HEK293 (cell line): ENCODE data around the gene ZNF540.

ENCODE experiments used
- EGR2 ChIP-seq: fragments of 450-650 bp; formaldehyde crosslinking; IDR thresholded peaks from 2 replicates; pipeline ENCODE4 v1.5.1; 2016; ENCODE audit warnings: low read depth, missing biosample characterization, missing genetic modification characterization
- GFI1B ChIP-seq: fragments of 450-650 bp; formaldehyde crosslinking; IDR thresholded peaks from 2 replicates; pipeline ENCODE4 v1.5.1; 2016; ENCODE audit warnings: missing biosample characterization, missing genetic modification characterization
- GLI2 ChIP-seq: fragments of 450-650 bp; formaldehyde crosslinking; IDR thresholded peaks from 2 replicates; pipeline ENCODE4; 2017; ENCODE audit warnings: missing biosample characterization, missing genetic modification characterization, low read depth, borderline replicate concordance
- SP2 ChIP-seq: fragments of 450-650 bp; formaldehyde crosslinking; IDR thresholded peaks from 2 replicates; pipeline ENCODE4 v1.5.1; 2016; ENCODE audit warnings: missing biosample characterization, missing genetic modification characterization
- TRIM28 ChIP-seq: IDR thresholded peaks from 2 replicates; pipeline ENCODE4 v1.6.1; 2011; ENCODE audit warnings: low read length, control low read depth, borderline replicate concordance
- ZFHX2 ChIP-seq: fragments of 450-650 bp; formaldehyde crosslinking; conservative IDR thresholded peaks from 2 replicates; pipeline ENCODE4 v1.5.1; 2016; ENCODE audit warnings: missing biosample characterization, missing genetic modification characterization
- ZNF112 ChIP-seq: fragments of 450-650 bp; formaldehyde crosslinking; IDR thresholded peaks from 2 replicates; pipeline ENCODE4 v1.5.0; 2017; ENCODE audit warnings: missing biosample characterization, missing genetic modification characterization
- ZNF121 ChIP-seq: fragments of 450-650 bp; formaldehyde crosslinking; IDR thresholded peaks from 2 replicates; pipeline ENCODE4 v1.5.1; 2016; ENCODE audit warnings: missing biosample characterization, missing genetic modification characterization
- ZNF133 ChIP-seq: fragments of 450-650 bp; formaldehyde crosslinking; IDR thresholded peaks from 2 replicates; pipeline ENCODE4 v1.5.1; 2016; ENCODE audit warnings: missing biosample characterization, missing genetic modification characterization
- ZNF157 ChIP-seq: fragments of 450-650 bp; formaldehyde crosslinking; IDR thresholded peaks from 2 replicates; pipeline ENCODE4 v1.5.1; 2016; ENCODE audit warnings: missing biosample characterization, missing genetic modification characterization
- ZNF174 ChIP-seq: fragments of 450-650 bp; formaldehyde crosslinking; IDR thresholded peaks from 2 replicates; pipeline ENCODE4 v1.5.0; 2017; ENCODE audit warnings: missing biosample characterization, mild to moderate bottlenecking, missing genetic modification characterization
- ZNF19 ChIP-seq: fragments of 450-650 bp; formaldehyde crosslinking; IDR thresholded peaks from 2 replicates; pipeline ENCODE4; 2016; ENCODE audit warnings: missing biosample characterization, missing genetic modification characterization, low read depth
- ZNF274 ChIP-seq, 2 experiments: fragments of 200-500 bp in 1 of 2; fragments of 450-650 bp in 1 of 2; sonication (Bioruptor generic) in 1 of 2; formaldehyde crosslinking in 1 of 2; IDR thresholded peaks; 2 replicates each; pipeline versions ENCODE4 v1.5.1 to v1.6.1; 2014 to 2016; ENCODE audit warnings: borderline replicate concordance in 1 of 2, inconsistent platforms in 1 of 2, low read length in 1 of 2, missing biosample characterization in 1 of 2, missing genetic modification characterization in 1 of 2
- ZNF354C ChIP-seq: fragments of 450-650 bp; formaldehyde crosslinking; IDR thresholded peaks from 2 replicates; pipeline ENCODE4 v1.5.1; 2016; ENCODE audit warnings: missing biosample characterization, missing genetic modification characterization, low read depth, borderline replicate concordance
- ZNF398 ChIP-seq: fragments of 450-650 bp; formaldehyde crosslinking; IDR thresholded peaks from 2 replicates; pipeline ENCODE4 v1.5.1; 2017; ENCODE audit warnings: missing biosample characterization, missing genetic modification characterization
- ZNF449 ChIP-seq: fragments of 450-650 bp; formaldehyde crosslinking; IDR thresholded peaks from 2 replicates; pipeline ENCODE4 v1.5.1; 2017; ENCODE audit warnings: missing biosample characterization, mild to moderate bottlenecking, missing genetic modification characterization, moderate library complexity
- ZNF521 ChIP-seq: fragments of 450-650 bp; formaldehyde crosslinking; IDR thresholded peaks from 2 replicates; pipeline ENCODE4 v1.5.1; 2017; ENCODE audit warnings: missing biosample characterization, mild to moderate bottlenecking, missing genetic modification characterization
- ZNF544 ChIP-seq: fragments of 450-650 bp; formaldehyde crosslinking; IDR thresholded peaks from 2 replicates; pipeline ENCODE4 v1.5.0; 2017; ENCODE audit warnings: missing biosample characterization, missing genetic modification characterization
- ZNF600 ChIP-seq: fragments of 450-650 bp; formaldehyde crosslinking; IDR thresholded peaks from 2 replicates; pipeline ENCODE4 v1.5.1; 2016; ENCODE audit warnings: missing biosample characterization, missing genetic modification characterization
- ZNF624 ChIP-seq: fragments of 450-650 bp; formaldehyde crosslinking; IDR thresholded peaks from 2 replicates; pipeline ENCODE4 v1.5.1; 2017; ENCODE audit warnings: missing biosample characterization, missing genetic modification characterization
- ZNF629 ChIP-seq: fragments of 450-650 bp; formaldehyde crosslinking; IDR thresholded peaks from 2 replicates; pipeline ENCODE4 v1.5.1; 2017; ENCODE audit warnings: missing biosample characterization, missing genetic modification characterization
- ZNF658 ChIP-seq: fragments of 450-650 bp; formaldehyde crosslinking; IDR thresholded peaks from 2 replicates; pipeline ENCODE4; 2016; ENCODE audit warnings: missing biosample characterization, missing genetic modification characterization
- ZNF747 ChIP-seq: fragments of 450-650 bp; formaldehyde crosslinking; IDR thresholded peaks from 2 replicates; pipeline ENCODE4 v1.5.1; 2016; ENCODE audit warnings: missing biosample characterization, missing genetic modification characterization
- ZNF777 ChIP-seq: fragments of 450-650 bp; formaldehyde crosslinking; IDR thresholded peaks from 2 replicates; pipeline ENCODE4 v1.5.1; 2017; ENCODE audit warnings: missing biosample characterization, missing genetic modification characterization, borderline replicate concordance
- ZNF837 ChIP-seq: fragments of 450-650 bp; formaldehyde crosslinking; IDR thresholded peaks from 2 replicates; pipeline ENCODE4 v1.5.1; 2016; ENCODE audit warnings: missing biosample characterization, missing genetic modification characterization
- ZSCAN30 ChIP-seq: fragments of 450-650 bp; IDR thresholded peaks from 2 replicates; pipeline ENCODE4 v1.5.1; 2018; ENCODE audit warnings: missing biosample characterization, mild to moderate bottlenecking, missing genetic modification characterization, moderate library complexity
- TF ChIP-seq, protein P1 (sequence below): fragments of 450-650 bp; formaldehyde crosslinking; IDR thresholded peaks from 2 replicates; pipeline ENCODE4 v1.5.1; 2017; ENCODE audit warnings: missing biosample characterization, missing genetic modification characterization
- TF ChIP-seq, protein P2 (sequence below): fragments of 450-650 bp; formaldehyde crosslinking; IDR thresholded peaks from 2 replicates; pipeline ENCODE4 v1.5.1; 2016; ENCODE audit warnings: missing biosample characterization, missing genetic modification characterization
- TF ChIP-seq, protein P3 (sequence below): fragments of 450-650 bp; formaldehyde crosslinking; IDR thresholded peaks from 2 replicates; pipeline ENCODE4 v1.5.1; 2016; ENCODE audit warnings: missing biosample characterization, missing genetic modification characterization, low read depth
- TF ChIP-seq, protein P4 (sequence below): fragments of 450-650 bp; formaldehyde crosslinking; IDR thresholded peaks from 2 replicates; pipeline ENCODE4 v1.5.1; 2016; ENCODE audit warnings: missing biosample characterization, missing genetic modification characterization

Gene ZNF540

GRCh38 chr19:37594982-37595382, 306 bp downstream of the ZNF540 start (continued):
- TF ChIP-seq, protein P1, sequence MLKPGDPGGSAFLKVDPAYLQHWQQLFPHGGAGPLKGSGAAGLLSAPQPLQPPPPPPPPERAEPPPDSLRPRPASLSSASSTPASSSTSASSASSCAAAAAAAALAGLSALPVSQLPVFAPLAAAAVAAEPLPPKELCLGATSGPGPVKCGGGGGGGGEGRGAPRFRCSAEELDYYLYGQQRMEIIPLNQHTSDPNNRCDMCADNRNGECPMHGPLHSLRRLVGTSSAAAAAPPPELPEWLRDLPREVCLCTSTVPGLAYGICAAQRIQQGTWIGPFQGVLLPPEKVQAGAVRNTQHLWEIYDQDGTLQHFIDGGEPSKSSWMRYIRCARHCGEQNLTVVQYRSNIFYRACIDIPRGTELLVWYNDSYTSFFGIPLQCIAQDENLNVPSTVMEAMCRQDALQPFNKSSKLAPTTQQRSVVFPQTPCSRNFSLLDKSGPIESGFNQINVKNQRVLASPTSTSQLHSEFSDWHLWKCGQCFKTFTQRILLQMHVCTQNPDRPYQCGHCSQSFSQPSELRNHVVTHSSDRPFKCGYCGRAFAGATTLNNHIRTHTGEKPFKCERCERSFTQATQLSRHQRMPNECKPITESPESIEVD (tag by site-specific recombination) = no peak
- TF ChIP-seq GFI1B (no peak; the same call in 1 of the 2 replicates), ZNF19 (tag by site-specific recombination) (peak; percentile 76; the same call in 1 of the 2 replicates), ZNF121 (tag by site-specific recombination) (peak; percentile 94), ZNF544 (no peak), ZNF629 (tag by site-specific recombination) (peak; percentile 99), TRIM28 (no peak), ZNF157 (tag by site-specific recombination) (0 out of 2 replicates have a peak, but pooled peaks have one; percentile 62), ZNF658 (tag by site-specific recombination) (no peak; the same call in 1 of the 2 replicates), EGR2 (tag by site-specific recombination) (peak; percentile 96), ZNF174 (tag by site-specific recombination) (no peak), ZNF521 (no peak), ZNF600 (tag by site-specific recombination) (peak; percentile 100), ZNF777 (tag by site-specific recombination) (peak; percentile 94; the same call in 1 of the 2 replicates), ZNF133 (tag by site-specific recombination) (peak; percentile 58; the same call in 1 of the 2 replicates), ZNF449 (tag by site-specific recombination) (no peak; the same call in 1 of the 2 replicates), ZSCAN30 (tag by site-specific recombination) (no peak), ZNF837 (tag by site-specific recombination) (no peak), SP2 (tag by site-specific recombination) (no peak), ZNF624 (tag by site-specific recombination) (peak; percentile 76; the same call in 1 of the 2 replicates), ZNF747 (tag by site-specific recombination) (no peak), ZNF354C (tag by site-specific recombination) (no peak), ZFHX2 (tag by site-specific recombination) (peak; percentile 96), ZNF398 (tag by site-specific recombination) (peak; percentile 86), ZNF112 (no peak), GLI2 (no peak), ZNF274 (IDR thresholded peaks at IDR 0.05; ENCODE audit: low read length) (no peak), ZNF274 (tag by site-specific recombination; IDR thresholded peaks at IDR 0.05; ENCODE audit: borderline replicate concordance) (no peak)
- TF ChIP-seq, protein P2, sequence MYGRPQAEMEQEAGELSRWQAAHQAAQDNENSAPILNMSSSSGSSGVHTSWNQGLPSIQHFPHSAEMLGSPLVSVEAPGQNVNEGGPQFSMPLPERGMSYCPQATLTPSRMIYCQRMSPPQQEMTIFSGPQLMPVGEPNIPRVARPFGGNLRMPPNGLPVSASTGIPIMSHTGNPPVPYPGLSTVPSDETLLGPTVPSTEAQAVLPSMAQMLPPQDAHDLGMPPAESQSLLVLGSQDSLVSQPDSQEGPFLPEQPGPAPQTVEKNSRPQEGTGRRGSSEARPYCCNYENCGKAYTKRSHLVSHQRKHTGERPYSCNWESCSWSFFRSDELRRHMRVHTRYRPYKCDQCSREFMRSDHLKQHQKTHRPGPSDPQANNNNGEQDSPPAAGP = peak; percentile 90
- TF ChIP-seq, protein P3, sequence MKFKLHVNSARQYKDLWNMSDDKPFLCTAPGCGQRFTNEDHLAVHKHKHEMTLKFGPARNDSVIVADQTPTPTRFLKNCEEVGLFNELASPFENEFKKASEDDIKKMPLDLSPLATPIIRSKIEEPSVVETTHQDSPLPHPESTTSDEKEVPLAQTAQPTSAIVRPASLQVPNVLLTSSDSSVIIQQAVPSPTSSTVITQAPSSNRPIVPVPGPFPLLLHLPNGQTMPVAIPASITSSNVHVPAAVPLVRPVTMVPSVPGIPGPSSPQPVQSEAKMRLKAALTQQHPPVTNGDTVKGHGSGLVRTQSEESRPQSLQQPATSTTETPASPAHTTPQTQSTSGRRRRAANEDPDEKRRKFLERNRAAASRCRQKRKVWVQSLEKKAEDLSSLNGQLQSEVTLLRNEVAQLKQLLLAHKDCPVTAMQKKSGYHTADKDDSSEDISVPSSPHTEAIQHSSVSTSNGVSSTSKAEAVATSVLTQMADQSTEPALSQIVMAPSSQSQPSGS (tag by site-specific recombination) = peak; percentile 58; the same call in 1 of the 2 replicates
- TF ChIP-seq, protein P4, sequence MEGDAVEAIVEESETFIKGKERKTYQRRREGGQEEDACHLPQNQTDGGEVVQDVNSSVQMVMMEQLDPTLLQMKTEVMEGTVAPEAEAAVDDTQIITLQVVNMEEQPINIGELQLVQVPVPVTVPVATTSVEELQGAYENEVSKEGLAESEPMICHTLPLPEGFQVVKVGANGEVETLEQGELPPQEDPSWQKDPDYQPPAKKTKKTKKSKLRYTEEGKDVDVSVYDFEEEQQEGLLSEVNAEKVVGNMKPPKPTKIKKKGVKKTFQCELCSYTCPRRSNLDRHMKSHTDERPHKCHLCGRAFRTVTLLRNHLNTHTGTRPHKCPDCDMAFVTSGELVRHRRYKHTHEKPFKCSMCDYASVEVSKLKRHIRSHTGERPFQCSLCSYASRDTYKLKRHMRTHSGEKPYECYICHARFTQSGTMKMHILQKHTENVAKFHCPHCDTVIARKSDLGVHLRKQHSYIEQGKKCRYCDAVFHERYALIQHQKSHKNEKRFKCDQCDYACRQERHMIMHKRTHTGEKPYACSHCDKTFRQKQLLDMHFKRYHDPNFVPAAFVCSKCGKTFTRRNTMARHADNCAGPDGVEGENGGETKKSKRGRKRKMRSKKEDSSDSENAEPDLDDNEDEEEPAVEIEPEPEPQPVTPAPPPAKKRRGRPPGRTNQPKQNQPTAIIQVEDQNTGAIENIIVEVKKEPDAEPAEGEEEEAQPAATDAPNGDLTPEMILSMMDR = peak; percentile 35; the same call in 1 of the 2 replicates
